Chondrocyte (in vitro differentiated cells): ENCODE results near the gene FGF19. TPM values are rescaled to one million over a fixed set of nuclear protein-coding genes. Genes with fewer than 3 reads are reported as not detected.
A peak's percentile ranks its signal among the peaks of the same experiment; 100 is the strongest.

Source experiments
- DNase-seq: peaks from one replicate; pipeline ENCODE4 v3.0.0; 2021; ENCODE audit warnings: mixed read lengths, low spot score
- H3K27ac Mint-ChIP-seq: one replicate; pipeline ENCODE4 v1.8.0; 2021; ENCODE audit warnings: mild to moderate bottlenecking, moderate library complexity, mixed read lengths; ENCODE audit not compliant: unreplicated experiment
- H3K27me3 Mint-ChIP-seq: 2 replicates; pipeline ENCODE4 v1.8.0; 2021; ENCODE audit warnings: low read depth, mixed read lengths
- H3K36me3 Mint-ChIP-seq: 2 replicates; pipeline ENCODE4 v1.8.0; 2021; ENCODE audit warnings: low read depth, mixed read lengths
- H3K4me1 Mint-ChIP-seq: 2 replicates; pipeline ENCODE4 v1.8.0; 2021; ENCODE audit warnings: low read depth, mild to moderate bottlenecking, mixed read lengths
- H3K4me3 Mint-ChIP-seq: one replicate; pipeline ENCODE4 v1.8.0; 2021; ENCODE audit warnings: mild to moderate bottlenecking, moderate library complexity, mixed read lengths; ENCODE audit not compliant: unreplicated experiment
- H3K9me3 Mint-ChIP-seq: 2 replicates; pipeline ENCODE4 v1.8.0; 2021; ENCODE audit warnings: low read depth, mixed read lengths
- CTCF ChIP-seq: fragments of 200-600 bp; sonication (generic); IDR thresholded peaks from 2 replicates; pipeline ENCODE4 v1.5.0; 2021; ENCODE audit warnings: antibody characterized with exemption, mild to moderate bottlenecking, moderate library complexity
- total RNA-seq: library from RNA; stranded (reverse); gene quantifications from 3 replicates; pipeline ENCODE4 v1.2.1, GENCODE V29; 2021

Gene FGF19
- total RNA-seq, 1 donor from 2014 or later = not detected

GRCh38 chr11:69705901-69706787 lies 2.3 kb upstream of the FGF19 start:
- Mint-ChIP-seq H3K27ac (no peak overlapping the region), H3K4me1 (peaks cover 5% of the 10 kb centered on the region), H3K4me3 (no peak overlapping the region), H3K9me3 (no peaks in the 10 kb centered on the region), H3K36me3 (no peaks in the 10 kb centered on the region), H3K27me3 (peaks cover 29% of the 10 kb centered on the region)
- DNase-seq = no peak
- no peak for TF ChIP-seq CTCF

GRCh38 chr11:69705351-69705811 lies 1.6 kb upstream of the FGF19 start:
- Mint-ChIP-seq H3K4me3 (no peak overlapping the region), H3K9me3 (no peaks in the 10 kb centered on the region), H3K4me1 (peaks cover 11% of the 10 kb centered on the region), H3K27ac (no peak overlapping the region), H3K27me3 (peaks cover 31% of the 10 kb centered on the region), H3K36me3 (no peaks in the 10 kb centered on the region)
- DNase-seq = no peak
- TF ChIP-seq CTCF = no peak

- Mint-ChIP-seq H3K4me3 (peak overlapping the region; percentile 66), H3K36me3 (no peaks in the 10 kb centered on the region), H3K9me3 (no peaks in the 10 kb centered on the region), H3K4me1 (peaks cover 16% of the 10 kb centered on the region), H3K27me3 (peaks cover 31% of the 10 kb centered on the region), H3K27ac (peak overlapping the region; percentile 61)
- TF ChIP-seq CTCF = peak; percentile 87
- DNase-seq = no peak
Observed at GRCh38 chr11:69704508-69705253, 859 bp upstream of the FGF19 start.

- TF ChIP-seq CTCF = no peak
- Mint-ChIP-seq H3K36me3 (no peaks in the 10 kb centered on the region), H3K9me3 (no peaks in the 10 kb centered on the region), H3K27ac (no peak overlapping the region), H3K4me1 (peaks cover 20% of the 10 kb centered on the region), H3K27me3 (peaks cover 28% of the 10 kb centered on the region), H3K4me3 (no peak overlapping the region)
- DNase-seq = no peak
Observed at GRCh38 chr11:69703453-69703767, 412 bp downstream of the FGF19 start.

GRCh38 chr11:69702769-69703452 lies 911 bp downstream of the FGF19 start:
- no peak for TF ChIP-seq CTCF
- Mint-ChIP-seq H3K9me3 (no peaks in the 10 kb centered on the region), H3K4me1 (peaks cover 20% of the 10 kb centered on the region), H3K36me3 (no peaks in the 10 kb centered on the region), H3K27ac (no peak overlapping the region), H3K27me3 (peaks cover 28% of the 10 kb centered on the region), H3K4me3 (no peak overlapping the region)
- no peak for DNase-seq
